Nephron (organoid): Measurements from ENCODE around the gene PTPRN2.
"Not testable (repeated sequence)": the region's sequence is repeated elsewhere in the genome, so short reads cannot be mapped to it uniquely, and the experiment has no call there.

Experiments used
- H3K27ac Mint-ChIP-seq, 3 experiments: 2 replicates each; pipeline ENCODE4 v1.8.0; 2020; ENCODE audit warnings: mixed read lengths in 3 of 3, mild to moderate bottlenecking in 2 of 3, moderate library complexity in 1 of 3
- H3K27me3 Mint-ChIP-seq: 2 replicates; pipeline ENCODE4 v1.8.0; 2021; ENCODE audit warnings: low read depth, mild to moderate bottlenecking, moderate library complexity, mixed read lengths
- H3K36me3 Mint-ChIP-seq: 2 replicates; pipeline ENCODE4 v1.8.0; 2020; ENCODE audit warnings: low read depth, mixed read lengths
- H3K4me1 Mint-ChIP-seq: 2 replicates; pipeline ENCODE4 v1.8.0; 2020; ENCODE audit warnings: mixed read lengths
- H3K4me3 Mint-ChIP-seq, 3 experiments: 2 replicates each; pipeline ENCODE4 v1.8.0; 2020; ENCODE audit warnings: mild to moderate bottlenecking in 3 of 3, mixed read lengths in 3 of 3, moderate library complexity in 2 of 3
- H3K9me3 Mint-ChIP-seq: 2 replicates; pipeline ENCODE4 v1.8.0; 2020; ENCODE audit warnings: mixed read lengths
- CTCF ChIP-seq, 3 experiments: fragments of 200-600 bp; sonication (generic); IDR thresholded peaks; one replicate each; pipeline ENCODE4 v1.5.0; 2021; ENCODE audit warnings: antibody characterized with exemption in 3 of 3; ENCODE audit not compliant: unreplicated experiment in 3 of 3

The PTPRN2 gene

GRCh38 chr7:158344706-158345300, 242.8 kb downstream of the PTPRN2 start:
- H3K27me3 Mint-ChIP-seq: peaks cover 44% of the 10 kb centered on the region
- no peaks in the 10 kb centered on the region for H3K4me1 Mint-ChIP-seq
- no peak overlapping the region for H3K27ac Mint-ChIP-seq
- H3K9me3 Mint-ChIP-seq: peaks cover 34% of the 10 kb centered on the region
- no peak overlapping the region for H3K4me3 Mint-ChIP-seq
- H3K36me3 Mint-ChIP-seq: peaks cover 4% of the 10 kb centered on the region
- no peak for TF ChIP-seq CTCF (IDR thresholded peaks at IDR 0.05; ENCODE audit: unreplicated experiment in 3 of 3)

- H3K4me1 Mint-ChIP-seq: no peaks in the 10 kb centered on the region
- peaks cover 4% of the 10 kb centered on the region for H3K36me3 Mint-ChIP-seq
- H3K9me3 Mint-ChIP-seq: peaks cover 34% of the 10 kb centered on the region
- no peak overlapping the region for H3K27ac Mint-ChIP-seq
- no peak overlapping the region for H3K4me3 Mint-ChIP-seq
- TF ChIP-seq CTCF (IDR thresholded peaks at IDR 0.05; ENCODE audit: unreplicated experiment in 3 of 3): no peak
- peaks cover 43% of the 10 kb centered on the region for H3K27me3 Mint-ChIP-seq
Measured at GRCh38 chr7:158343936-158344455, 243.6 kb downstream of the PTPRN2 start.

- H3K4me3 Mint-ChIP-seq: no peak overlapping the region
- TF ChIP-seq CTCF (IDR thresholded peaks at IDR 0.05; ENCODE audit: unreplicated experiment in 3 of 3): no peak
- peaks cover 4% of the 10 kb centered on the region for H3K36me3 Mint-ChIP-seq
- H3K9me3 Mint-ChIP-seq: peaks cover 34% of the 10 kb centered on the region
- peaks cover 43% of the 10 kb centered on the region for H3K27me3 Mint-ChIP-seq
- H3K4me1 Mint-ChIP-seq: no peaks in the 10 kb centered on the region
- no peak overlapping the region for H3K27ac Mint-ChIP-seq
Measured at GRCh38 chr7:158343526-158343925, 244.1 kb downstream of the PTPRN2 start.

GRCh38 chr7:158341097-158341496, 246.5 kb downstream of the PTPRN2 start:
- Mint-ChIP-seq H3K9me3 (peaks cover 46% of the 10 kb centered on the region), H3K27me3 (peaks cover 28% of the 10 kb centered on the region), H3K36me3 (peaks cover 12% of the 10 kb centered on the region)
- H3K27ac Mint-ChIP-seq, H3K4me1 Mint-ChIP-seq, H3K4me3 Mint-ChIP-seq: not testable (repeated sequence)

GRCh38 chr7:158336952-158337351, 250.7 kb downstream of the PTPRN2 start:
- Mint-ChIP-seq H3K27me3 (peaks cover 15% of the 10 kb centered on the region), H3K36me3 (peaks cover 12% of the 10 kb centered on the region), H3K9me3 (peaks cover 51% of the 10 kb centered on the region)
- H3K27ac Mint-ChIP-seq, H3K4me1 Mint-ChIP-seq, H3K4me3 Mint-ChIP-seq: not testable (repeated sequence)

- not testable (repeated sequence) for H3K36me3 Mint-ChIP-seq, H3K4me3 Mint-ChIP-seq, H3K27ac Mint-ChIP-seq, H3K27me3 Mint-ChIP-seq, H3K4me1 Mint-ChIP-seq
- H3K9me3 Mint-ChIP-seq: peaks cover 39% of the 10 kb centered on the region
Measured at GRCh38 chr7:158332516-158332915, 255.1 kb downstream of the PTPRN2 start.

- H3K9me3 Mint-ChIP-seq: peaks cover 35% of the 10 kb centered on the region
- not testable (repeated sequence) for H3K4me3 Mint-ChIP-seq, H3K4me1 Mint-ChIP-seq, H3K27ac Mint-ChIP-seq, H3K27me3 Mint-ChIP-seq, H3K36me3 Mint-ChIP-seq
Measured at GRCh38 chr7:158331826-158332450, 255.7 kb downstream of the PTPRN2 start.

GRCh38 chr7:158329686-158330085, 257.9 kb downstream of the PTPRN2 start:
- no peaks in the 10 kb centered on the region for H3K36me3 Mint-ChIP-seq
- H3K4me1 Mint-ChIP-seq: peaks cover 5% of the 10 kb centered on the region
- no peak for TF ChIP-seq CTCF (IDR thresholded peaks at IDR 0.05; ENCODE audit: unreplicated experiment in 3 of 3)
- H3K4me3 Mint-ChIP-seq: no peak overlapping the region
- peaks cover 24% of the 10 kb centered on the region for H3K27me3 Mint-ChIP-seq
- H3K27ac Mint-ChIP-seq: no peak overlapping the region
- H3K9me3 Mint-ChIP-seq: peaks cover 26% of the 10 kb centered on the region
